ENCODE measurements around the gene GPR132.

GPR132 gene

GRCh38 chr14:105076296-105076804 is 11.1 kb upstream of the GPR132 start:
- ChIA-PET CTCF (no interaction called here), POLR2A (no interaction called here)
- no peak for DNase-seq (ENCODE audit: extremely low spot score)
- no peak for TF ChIP-seq LEF1 (IDR thresholded peaks at IDR 0.05; ENCODE audit: borderline replicate concordance)
- no peak for TF ChIP-seq ZNF384 (IDR thresholded peaks at IDR 0.05)
- TF ChIP-seq FOXM1 (IDR thresholded peaks at IDR 0.05; ENCODE audit: borderline replicate concordance), result no peak
- TF ChIP-seq FOXA1 (IDR thresholded peaks at IDR 0.05), result no peak
- no peak for TF ChIP-seq ELF4 (IDR thresholded peaks at IDR 0.05)
- TF ChIP-seq TARDBP (IDR thresholded peaks at IDR 0.05), result no peak
- TF ChIP-seq PKNOX1 (IDR thresholded peaks at IDR 0.05), result no peak
- no peak for TF ChIP-seq BHLHE40 (IDR thresholded peaks at IDR 0.05; ENCODE audit: borderline replicate concordance)

- TF ChIP-seq BHLHE40 (IDR thresholded peaks at IDR 0.05; ENCODE audit: borderline replicate concordance) (no peak), CTBP1 (IDR thresholded peaks at IDR 0.05; ENCODE audit: borderline replicate concordance) (no peak), LEF1 (IDR thresholded peaks at IDR 0.05; ENCODE audit: borderline replicate concordance) (no peak), HDGF (IDR thresholded peaks at IDR 0.05; ENCODE audit: borderline replicate concordance) (no peak), FOXM1 (IDR thresholded peaks at IDR 0.05; ENCODE audit: borderline replicate concordance) (no peak), ELF4 (IDR thresholded peaks at IDR 0.05) (no peak), SUZ12 (IDR thresholded peaks at IDR 0.05) (no peak)
- POLR2A ChIA-PET, result no interaction called here
- DNase-seq (ENCODE audit: extremely low spot score), result no peak
- CTCF ChIA-PET, result interaction anchor here (0.9 kb wide), 1 partner anchor 14 kb away, joined by 4 read pairs; no protein-coding TSS in a partner anchor
Observed at GRCh38 chr14:105075379-105076295, 10.4 kb upstream of the GPR132 start.

GRCh38 chr14:105074601-105075053 is 9.4 kb upstream of the GPR132 start:
- DNase-seq (ENCODE audit: extremely low spot score), result no peak
- ChIA-PET CTCF (interaction anchor here (0.9 to 1.3 kb wide), 2 partner anchors 15 to 29 kb away, joined by 4 read pairs; no protein-coding TSS in a partner anchor), POLR2A (no interaction called here)
- TF ChIP-seq TARDBP (IDR thresholded peaks at IDR 0.05), result no peak
- TF ChIP-seq HDGF (IDR thresholded peaks at IDR 0.05; ENCODE audit: borderline replicate concordance), result no peak
- TF ChIP-seq SP1 (IDR thresholded peaks at IDR 0.05), result no peak
- TF ChIP-seq PKNOX1 (IDR thresholded peaks at IDR 0.05), result no peak
- no peak for TF ChIP-seq ZNF384 (IDR thresholded peaks at IDR 0.05)
- no peak for TF ChIP-seq ELF4 (IDR thresholded peaks at IDR 0.05)
- no peak for TF ChIP-seq NFRKB (IDR thresholded peaks at IDR 0.05)
- TF ChIP-seq LEF1 (IDR thresholded peaks at IDR 0.05; ENCODE audit: borderline replicate concordance), result no peak
- no peak for TF ChIP-seq FOXK2 (IDR thresholded peaks at IDR 0.05)
- no peak for TF ChIP-seq FOXM1 (IDR thresholded peaks at IDR 0.05; ENCODE audit: borderline replicate concordance)
- TF ChIP-seq FOXA1 (IDR thresholded peaks at IDR 0.05), result no peak
- no peak for TF ChIP-seq BHLHE40 (IDR thresholded peaks at IDR 0.05; ENCODE audit: borderline replicate concordance)
- TF ChIP-seq ARNT (IDR thresholded peaks at IDR 0.05), result no peak
- TF ChIP-seq SUZ12 (IDR thresholded peaks at IDR 0.05), result no peak
- no peak for TF ChIP-seq CTBP1 (IDR thresholded peaks at IDR 0.05; ENCODE audit: borderline replicate concordance)
- no peak for TF ChIP-seq L3MBTL2 (conservative IDR thresholded peaks at IDR 0.05)

GRCh38 chr14:105073720-105074600 is 8.7 kb upstream of the GPR132 start:
- no peak for DNase-seq (ENCODE audit: extremely low spot score)
- POLR2A ChIA-PET, result no interaction called here
- CTCF ChIA-PET, result interaction anchor here (1.1 to 1.3 kb wide), 2 partner anchors 16 to 28 kb away, joined by 3 to 4 read pairs; no protein-coding TSS in a partner anchor
- TF ChIP-seq L3MBTL2 (conservative IDR thresholded peaks at IDR 0.05) (no peak), CTBP1 (IDR thresholded peaks at IDR 0.05; ENCODE audit: borderline replicate concordance) (no peak), ELF4 (IDR thresholded peaks at IDR 0.05) (no peak), FOXM1 (IDR thresholded peaks at IDR 0.05; ENCODE audit: borderline replicate concordance) (no peak), FOXK2 (IDR thresholded peaks at IDR 0.05) (no peak), FOXA1 (IDR thresholded peaks at IDR 0.05) (no peak), SP1 (IDR thresholded peaks at IDR 0.05) (no peak), HDGF (IDR thresholded peaks at IDR 0.05; ENCODE audit: borderline replicate concordance) (no peak), SUZ12 (IDR thresholded peaks at IDR 0.05) (no peak), NFRKB (IDR thresholded peaks at IDR 0.05) (no peak), ARNT (IDR thresholded peaks at IDR 0.05) (no peak), PKNOX1 (IDR thresholded peaks at IDR 0.05) (no peak), ZNF384 (IDR thresholded peaks at IDR 0.05) (no peak), LEF1 (IDR thresholded peaks at IDR 0.05; ENCODE audit: borderline replicate concordance) (no peak), BHLHE40 (IDR thresholded peaks at IDR 0.05; ENCODE audit: borderline replicate concordance) (no peak)
